NB4 (cell line): ENCODE results near the gene CD52.

Experiments
- DNase-seq: peaks from one replicate; pipeline ENCODE4 v3.0.0; 2010; ENCODE audit warnings: low read depth
- H3K4me3 ChIP-seq: one replicate; pipeline ENCODE4 v1.5.1; 2011; ENCODE audit warnings: mild to moderate bottlenecking, low read depth, low read length, moderate library complexity
- CTCF ChIP-seq: IDR thresholded peaks from one replicate; pipeline ENCODE4 v1.5.1; 2012; ENCODE audit warnings: low read depth, low read length
- MAX ChIP-seq: IDR thresholded peaks from 2 replicates; pipeline ENCODE4 v1.6.1; 2011; ENCODE audit warnings: low read depth, low read length
- MYC ChIP-seq: IDR thresholded peaks from 2 replicates; pipeline ENCODE4 v1.6.1; 2011; ENCODE audit warnings: low read depth, low read length
- POLR2A ChIP-seq: IDR thresholded peaks from 2 replicates; pipeline ENCODE4 v1.6.1; 2011; ENCODE audit warnings: mild to moderate bottlenecking; ENCODE audit not compliant: insufficient read length; ENCODE audit errors: extremely low read depth

The CD52 gene

GRCh38 chr1:26360807-26361604, 43.2 kb downstream of the CD52 start:
- no peak for DNase-seq
- TF ChIP-seq POLR2A (no peak), MAX (no peak), CTCF (no peak), MYC (no peak)
- no peak overlapping the region for H3K4me3 ChIP-seq

- no peak overlapping the region for H3K4me3 ChIP-seq
- TF ChIP-seq CTCF: no peak
- no peak for TF ChIP-seq MYC
- no peak for TF ChIP-seq POLR2A
- TF ChIP-seq MAX: no peak
- DNase-seq: no peak
Observed at GRCh38 chr1:26361605-26362122, 43.9 kb downstream of the CD52 start.

- no peak for DNase-seq
- no peak overlapping the region for H3K4me3 ChIP-seq
- TF ChIP-seq POLR2A (no peak), CTCF (no peak), MAX (no peak)
Observed at GRCh38 chr1:26362331-26362730, 44.6 kb downstream of the CD52 start.

- TF ChIP-seq CTCF: peak; percentile 92
- TF ChIP-seq POLR2A: no peak
- peak; percentile 59; the same call in 1 of the 2 replicates for TF ChIP-seq MAX
- peak; percentile 48; the same call in 1 of the 2 replicates for TF ChIP-seq MYC
- H3K4me3 ChIP-seq: no peak overlapping the region
- DNase-seq: peak; percentile 85
Observed at GRCh38 chr1:26363549-26364448, 46.0 kb downstream of the CD52 start.

GRCh38 chr1:26364956-26365355, 47.2 kb downstream of the CD52 start:
- no peak overlapping the region for H3K4me3 ChIP-seq
- DNase-seq: no peak
- TF ChIP-seq CTCF (no peak), POLR2A (no peak), MAX (no peak), MYC (no peak)
